ENCODE measurements around the gene COL26A1. TPM values are rescaled to one million over a fixed set of nuclear protein-coding genes. Genes with fewer than 3 reads are reported as not detected.

COL26A1 gene
- total RNA-seq, 1 experiment from 2014 or later: not detected

- H3K9ac ChIP-seq (ENCODE audit: low read length): no peak overlapping the region
- BruUV-seq (replicated peaks): no TSS peak
- no peak overlapping the region for H3K27ac ChIP-seq (ENCODE audit: low read length)
- TF ChIP-seq EZH2phosphoT487 (IDR thresholded peaks at IDR 0.05; ENCODE audit: borderline replicate concordance, low read length): no peak
- TF ChIP-seq CTCF (conservative IDR thresholded peaks at IDR 0.05; ENCODE audit: low read depth, low read length): no peak
- no peak for TF ChIP-seq EZH2 (IDR thresholded peaks at IDR 0.05; ENCODE audit: low read length, unreplicated experiment)
- no peak overlapping the region for H3K4me3 ChIP-seq (ENCODE audit: low read length)
- ChIA-PET CTCF (no interaction called here), POLR2A (ENCODE audit: unreplicated experiment) (no interaction called here)
- H4K20me1 ChIP-seq (ENCODE audit: low read length): no peaks in the 10 kb centered on the region
- no peak overlapping the region for H3K4me2 ChIP-seq (ENCODE audit: low read length)
- intact Hi-C loops (cut with micrococcal nuclease): no loop called here
- H3K27me3 ChIP-seq (ENCODE audit: low read length): no peaks in the 10 kb centered on the region
- H3K79me2 ChIP-seq (ENCODE audit: low read length): no peaks in the 10 kb centered on the region
- H3K36me3 ChIP-seq (ENCODE audit: low read depth, low read length): no peaks in the 10 kb centered on the region
- no peaks in the 10 kb centered on the region for H3K9me2 ChIP-seq (replicated peaks; ENCODE audit: low read length)
- DNase-seq (no peak), ATAC-seq (no peak)
- H3K9me3 ChIP-seq (ENCODE audit: low read length): no peaks in the 10 kb centered on the region
- H3F3A ChIP-seq (ENCODE audit: low read length, unreplicated experiment): no peaks in the 10 kb centered on the region
- H3K4me1 ChIP-seq (ENCODE audit: insufficient read depth, low read length): no peaks in the 10 kb centered on the region; the same call in 1 of the 2 replicates
- H2AFZ ChIP-seq (ENCODE audit: low read length): no peak overlapping the region
Measured at GRCh38 chr7:101586078-101586905, 223.6 kb downstream of the COL26A1 start.

- H3K4me2 ChIP-seq (ENCODE audit: low read length): no peak overlapping the region
- no peaks in the 10 kb centered on the region for H3K9me2 ChIP-seq (replicated peaks; ENCODE audit: low read length)
- CTCF ChIA-PET: no interaction called here
- H3K36me3 ChIP-seq (ENCODE audit: low read depth, low read length): no peaks in the 10 kb centered on the region
- no TSS peak for BruUV-seq (replicated peaks)
- TF ChIP-seq CTCF (conservative IDR thresholded peaks at IDR 0.05; ENCODE audit: low read depth, low read length) (no peak), EZH2phosphoT487 (IDR thresholded peaks at IDR 0.05; ENCODE audit: borderline replicate concordance, low read length) (no peak)
- no peaks in the 10 kb centered on the region; the same call in 1 of the 2 replicates for H3K4me1 ChIP-seq (ENCODE audit: insufficient read depth, low read length)
- H3K4me3 ChIP-seq (ENCODE audit: low read length): no peak overlapping the region
- H3K9ac ChIP-seq (ENCODE audit: low read length): no peak overlapping the region
- H3F3A ChIP-seq (ENCODE audit: low read length, unreplicated experiment): no peaks in the 10 kb centered on the region
- H3K79me2 ChIP-seq (ENCODE audit: low read length): no peaks in the 10 kb centered on the region
- no peaks in the 10 kb centered on the region for H3K27me3 ChIP-seq (ENCODE audit: low read length)
- no peak overlapping the region for H2AFZ ChIP-seq (ENCODE audit: low read length)
- no peak for ATAC-seq
- H3K9me3 ChIP-seq (ENCODE audit: low read length): no peaks in the 10 kb centered on the region
- intact Hi-C loops (cut with micrococcal nuclease): no loop called here
- DNase-seq: no peak
- H4K20me1 ChIP-seq (ENCODE audit: low read length): no peaks in the 10 kb centered on the region
- H3K27ac ChIP-seq (ENCODE audit: low read length): no peak overlapping the region
- POLR2A ChIA-PET (ENCODE audit: unreplicated experiment): no interaction called here
Measured at GRCh38 chr7:101586906-101587677, 224.4 kb downstream of the COL26A1 start.

Data from PC-3 (cell line).